KBM-7 (cell line): ENCODE measurements around the gene SLC25A36.
"Not testable (repeated sequence)": the region's sequence is repeated elsewhere in the genome, so short reads cannot be mapped to it uniquely, and the experiment has no call there.

ENCODE experiments used
- DNase-seq: peaks from one replicate; pipeline ENCODE4 v3.0.0-alpha.2; 2015
- in situ Hi-C: fragments of 300-500 bp; cut with MboI; formaldehyde crosslinking; loops from 2 replicates; pipeline ENCODE4 v1.14.3; 2020; ENCODE audit warnings: low sequenced_read_pairs, low pct_unique_long_range_greater_than_20kb, mixed read lengths

The SLC25A36 gene

GRCh38 chr3:140927279-140928069 lies 14.2 kb upstream of the SLC25A36 start:
- in situ Hi-C loops, result no loop called here
- no peak for DNase-seq

DNA sequence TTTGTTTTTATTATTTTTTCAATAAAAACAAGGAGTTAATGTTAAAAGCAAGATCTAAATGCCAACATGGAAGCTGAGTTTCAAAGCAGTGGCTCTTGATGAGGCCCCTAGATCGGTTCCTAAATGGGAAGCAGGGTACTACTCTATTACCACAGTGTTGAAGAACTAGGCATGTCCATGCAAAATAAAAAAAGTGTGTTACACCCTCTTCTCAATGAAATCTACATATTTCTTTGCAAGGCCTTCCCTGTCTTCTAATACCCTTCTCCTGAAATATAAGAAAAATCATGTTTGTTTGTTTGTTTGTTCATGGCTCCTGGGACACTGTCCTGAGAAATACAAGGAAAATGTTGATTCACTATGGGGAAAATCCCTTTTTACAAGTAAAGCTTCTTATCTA lies 12.2 kb upstream of the SLC25A36 start:
- DNase-seq, result no peak
- in situ Hi-C loops, result no loop called here

- no peak for DNase-seq
- in situ Hi-C loops, result no loop called here
These were observed 10.6 kb upstream of the SLC25A36 start for GRCh38 chr3:140931016-140931454.

GRCh38 chr3:140931801-140932200 lies 9.8 kb upstream of the SLC25A36 start:
- in situ Hi-C loops, result no loop called here
- no peak for DNase-seq

DNA sequence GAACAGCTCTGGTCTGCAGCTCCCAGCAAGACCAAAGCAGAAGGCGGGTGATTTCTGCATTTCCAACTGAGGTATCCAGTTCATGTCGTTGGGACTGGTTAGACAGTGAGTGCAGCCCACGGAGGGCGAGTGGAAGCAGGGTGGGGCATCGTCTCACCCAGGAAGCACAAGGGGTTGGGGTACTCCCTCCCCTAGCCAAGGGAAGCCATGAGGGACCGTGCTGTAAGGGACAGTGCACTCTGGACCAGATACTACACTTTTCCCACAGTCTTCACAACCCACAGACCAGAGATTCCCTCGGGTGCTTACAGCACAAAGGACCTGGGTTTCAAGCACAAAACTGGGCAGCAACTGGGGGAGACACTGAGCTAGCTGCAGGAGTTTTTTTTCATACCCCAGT lies 8.5 kb upstream of the SLC25A36 start:
- no peak for DNase-seq
- in situ Hi-C loops, result no loop called here

DNA sequence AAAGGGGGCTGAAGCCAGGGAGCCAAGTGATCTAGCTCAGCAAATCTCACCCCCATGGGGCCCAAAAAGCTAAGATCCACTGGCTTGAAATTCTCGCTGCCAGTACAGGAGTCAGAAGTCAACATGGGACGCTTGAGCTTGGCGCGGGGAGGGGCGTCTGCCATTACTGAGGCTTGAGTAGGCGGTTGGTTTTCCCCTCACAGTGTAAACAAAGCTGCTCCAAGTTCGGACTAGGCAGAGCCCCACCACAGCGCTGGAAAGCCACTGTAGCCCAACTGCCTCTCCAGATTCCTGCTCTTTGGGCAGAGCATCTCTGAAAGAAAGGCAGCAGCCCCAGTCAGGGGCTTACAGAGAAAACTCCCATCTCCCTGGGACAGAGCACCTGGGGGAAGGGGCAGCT lies 8.1 kb upstream of the SLC25A36 start:
- in situ Hi-C loops, result no loop called here
- no peak for DNase-seq

- in situ Hi-C loops, DNase-seq: not testable (repeated sequence)
These were observed 2.3 kb upstream of the SLC25A36 start for GRCh38 chr3:140939305-140939704.

- in situ Hi-C loops, result no loop called here
- DNase-seq, result no peak
These were observed 574 bp upstream of the SLC25A36 start for GRCh38 chr3:140941090-140941433.

GRCh38 chr3:140942221-140943104 lies 827 bp downstream of the SLC25A36 start:
- in situ Hi-C loops, result no loop called here
- peak; percentile 59 for DNase-seq

DNA sequence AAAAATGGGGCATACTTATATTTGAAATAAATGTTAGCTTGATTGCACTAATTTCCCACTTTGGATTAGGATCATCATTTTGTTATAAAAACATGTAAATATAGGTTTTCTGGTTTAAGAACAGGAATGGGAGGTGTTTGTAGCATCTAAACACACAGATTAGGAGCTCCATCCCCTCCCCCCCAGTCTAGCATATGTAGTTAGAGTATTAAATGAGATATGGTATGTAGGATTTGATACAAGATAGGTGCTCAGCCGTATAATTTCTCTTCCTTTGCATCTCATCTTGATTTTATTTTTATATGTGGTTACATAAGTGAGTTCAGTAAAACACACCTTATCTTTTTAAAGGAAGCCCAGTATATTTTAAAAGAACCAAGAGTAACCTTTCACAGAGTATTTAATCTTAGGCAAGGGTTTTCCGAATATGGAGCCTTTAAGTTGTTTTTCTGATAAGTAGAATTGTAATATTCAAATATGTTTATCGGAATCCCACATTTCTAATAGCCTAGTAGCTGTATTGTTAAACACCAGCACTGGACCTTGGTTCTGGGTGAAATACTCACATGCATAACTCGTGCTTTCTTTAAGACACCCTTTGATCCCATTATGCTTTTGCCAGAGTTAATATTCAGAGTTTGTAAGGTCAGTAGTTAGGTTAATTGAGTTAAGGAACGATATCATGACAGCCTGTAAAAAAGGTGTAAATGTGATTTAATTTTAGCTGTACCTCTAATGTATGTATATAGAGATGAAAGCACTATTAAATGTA lies 2.3 kb downstream of the SLC25A36 start:
- in situ Hi-C loops, result no loop called here

DNA sequence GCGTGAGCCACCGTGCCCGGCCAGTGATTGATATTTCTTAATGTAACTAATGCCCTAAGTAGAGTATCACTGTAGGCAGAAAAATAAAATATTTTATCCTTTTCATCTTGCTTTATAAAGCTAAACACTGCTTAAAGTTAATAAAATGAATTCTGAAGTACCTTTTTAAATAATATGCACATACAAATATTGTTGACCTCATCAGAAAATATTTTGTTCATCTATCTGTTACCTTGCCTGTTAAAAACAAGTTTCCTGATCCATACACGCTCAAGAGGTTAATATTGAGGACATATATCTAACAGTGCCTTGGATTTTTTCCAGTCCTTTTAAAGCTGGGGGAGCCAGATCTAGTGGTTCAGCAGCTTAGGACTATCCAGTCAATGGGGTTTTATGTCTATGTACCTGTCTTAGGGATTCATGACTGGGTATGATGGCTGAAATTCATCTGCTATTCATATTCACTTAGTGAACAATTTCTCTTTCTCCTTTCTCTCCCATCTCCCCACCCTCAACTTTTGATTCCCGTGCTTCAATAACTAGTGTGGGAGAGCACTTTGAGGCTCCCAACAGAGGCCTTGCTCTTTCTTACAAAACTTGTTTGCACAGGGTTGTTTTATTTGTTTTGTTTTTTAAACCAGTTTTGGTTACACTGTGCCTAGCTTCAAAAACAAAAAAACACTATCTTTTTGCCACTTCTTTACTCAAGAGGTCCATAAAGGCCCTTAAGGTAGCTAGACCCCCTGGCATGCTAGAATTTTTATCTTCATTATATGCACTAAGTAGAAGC lies 7.0 kb downstream of the SLC25A36 start:
- no peak for DNase-seq
- in situ Hi-C loops, result no loop called here

More for the DNA sequence above, 2.3 kb downstream of the SLC25A36 start:
- no peak for DNase-seq

GRCh38 chr3:140950144-140950543 lies 8.5 kb downstream of the SLC25A36 start:
- in situ Hi-C loops, result no loop called here
- DNase-seq, result no peak

- in situ Hi-C loops, result no loop called here
- no peak for DNase-seq
These were observed 9.2 kb downstream of the SLC25A36 start for GRCh38 chr3:140950863-140951262.

- DNase-seq, in situ Hi-C loops: not testable (repeated sequence)
These were observed 10.1 kb downstream of the SLC25A36 start for GRCh38 chr3:140951750-140952149.

GRCh38 chr3:140953028-140953960 lies 11.7 kb downstream of the SLC25A36 start:
- in situ Hi-C loops, result no loop called here
- peak; percentile 32 for DNase-seq

- DNase-seq, result no peak
- in situ Hi-C loops, result no loop called here
These were observed 12.9 kb downstream of the SLC25A36 start for GRCh38 chr3:140954576-140954975.

- in situ Hi-C loops, result no loop called here
- DNase-seq, result no peak
These were observed 14.0 kb downstream of the SLC25A36 start for GRCh38 chr3:140955645-140956044.
